DND-41 (cell line): ENCODE results near the gene ETFA.

Source experiments
- CTCF ChIP-seq: IDR thresholded peaks from 2 replicates; pipeline ENCODE4 v1.5.1; 2012; ENCODE audit warnings: borderline replicate concordance, low read length, moderate library complexity, mild to moderate bottlenecking; ENCODE audit not compliant: poor library complexity, severe bottlenecking; ENCODE audit errors: extremely low read depth
- EZH2 ChIP-seq: IDR thresholded peaks from 3 replicates; pipeline ENCODE4 v1.6.1; 2012; ENCODE audit warnings: borderline replicate concordance, low read depth, mild to moderate bottlenecking, moderate library complexity, low read length, inconsistent platforms; ENCODE audit not compliant: severe bottlenecking

GRCh38 chr15:76338486-76339304, 27.4 kb upstream of the ETFA start:
- TF ChIP-seq CTCF, result no peak
- TF ChIP-seq EZH2, result no peak
